WTC11 (cell line): ENCODE data around the gene FOCAD. TPM values are rescaled to one million over a fixed set of nuclear protein-coding genes. Genes with fewer than 3 reads are reported as not detected.

Experiments
- ATAC-seq: fragments of 200-7000 bp; cut with Tn5 transposase; 2 replicates; pipeline ENCODE4 v1.10.0; 2021; ENCODE audit warnings: mild to moderate bottlenecking, moderate library complexity
- CTCF ChIA-PET: fragments of 300-600 bp; sonication (Branson Sonifier 250); formaldehyde crosslinking; loops from one replicate; lab custom pipeline; 2021; ENCODE audit warnings: antibody characterized with exemption; lab: Charles Lee
- POLR2A ChIA-PET: fragments of 350-600 bp; sonication (Branson Sonifier 250); formaldehyde crosslinking; loops from one replicate; lab custom pipeline; 2021; ENCODE audit warnings: antibody characterized with exemption; lab: Charles Lee
- DNase-seq: peaks from one replicate; pipeline ENCODE4 v3.0.0; 2021; ENCODE audit warnings: low spot score
- H3K27ac Mint-ChIP-seq: 2 replicates; pipeline ENCODE4 v1.8.0; 2021; ENCODE audit warnings: mixed read lengths
- H3K27me3 Mint-ChIP-seq: 2 replicates; pipeline ENCODE4 v1.8.0; 2021; ENCODE audit warnings: low read depth, mild to moderate bottlenecking, moderate library complexity, mixed read lengths
- H3K36me3 Mint-ChIP-seq: 2 replicates; pipeline ENCODE4 v1.8.0; 2021; ENCODE audit warnings: mixed read lengths
- H3K4me1 Mint-ChIP-seq: 2 replicates; pipeline ENCODE4 v1.8.0; 2022; ENCODE audit warnings: mixed read lengths
- H3K4me3 Mint-ChIP-seq: 2 replicates; pipeline ENCODE4 v1.8.0; 2021; ENCODE audit warnings: mild to moderate bottlenecking, moderate library complexity, mixed read lengths
- H3K9me3 Mint-ChIP-seq: 2 replicates; pipeline ENCODE4 v1.8.0; 2021; ENCODE audit warnings: mixed read lengths
- ATF1 ChIP-seq: sonication (generic); formaldehyde crosslinking; IDR thresholded peaks from 2 replicates; pipeline ENCODE4 v1.8.1; 2023; ENCODE audit warnings: mild to moderate bottlenecking, moderate library complexity, missing genetic modification reagents
- CBFB ChIP-seq: sonication (generic); formaldehyde crosslinking; IDR thresholded peaks from 2 replicates; pipeline ENCODE4 v1.8.1; 2022; ENCODE audit warnings: mild to moderate bottlenecking, low read depth, missing genetic modification reagents
- CREB1 ChIP-seq: sonication (generic); formaldehyde crosslinking; IDR thresholded peaks from 2 replicates; pipeline ENCODE4 v1.8.0; 2023; ENCODE audit warnings: mild to moderate bottlenecking, missing genetic modification reagents
- CTCF ChIP-seq: fragments of 200-600 bp; IDR thresholded peaks from 2 replicates; pipeline ENCODE4 v1.8.0; 2022; ENCODE audit warnings: antibody characterized with exemption
- EMX1 ChIP-seq: fragments of 250-450 bp; sonication (Bioruptor Pico); IDR thresholded peaks from 2 replicates; pipeline ENCODE4 v1.8.0; 2021; ENCODE audit warnings: mild to moderate bottlenecking
- GTF2I ChIP-seq: fragments of 250-450 bp; sonication (Bioruptor Pico); conservative IDR thresholded peaks from 2 replicates; pipeline ENCODE4 v1.4.0; 2021; ENCODE audit warnings: mild to moderate bottlenecking
- IRF1 ChIP-seq: sonication (generic); formaldehyde crosslinking; IDR thresholded peaks from 2 replicates; pipeline ENCODE4 v1.8.0; 2023; ENCODE audit warnings: missing genetic modification reagents
- JAZF1 ChIP-seq: fragments of 250-450 bp; sonication (Bioruptor Pico); IDR thresholded peaks from 2 replicates; pipeline ENCODE4 v1.9.0; 2021; ENCODE audit warnings: moderate library complexity, mild to moderate bottlenecking, inconsistent platforms
- JUN ChIP-seq: sonication (generic); formaldehyde crosslinking; IDR thresholded peaks from 2 replicates; pipeline ENCODE4 v1.8.0; 2023; ENCODE audit warnings: mild to moderate bottlenecking, missing genetic modification reagents
- KAT7 ChIP-seq: sonication (generic); formaldehyde crosslinking; IDR thresholded peaks from 2 replicates; pipeline ENCODE4 v1.8.1; 2023; ENCODE audit warnings: missing genetic modification reagents, mild to moderate bottlenecking, borderline replicate concordance
- NFE2L1 ChIP-seq: sonication (generic); formaldehyde crosslinking; IDR thresholded peaks from 2 replicates; pipeline ENCODE4 v1.8.1; 2023; ENCODE audit warnings: missing genetic modification reagents
- NR2C2 ChIP-seq: sonication (generic); formaldehyde crosslinking; IDR thresholded peaks from 2 replicates; pipeline ENCODE4 v1.8.0; 2022; ENCODE audit warnings: mild to moderate bottlenecking, missing genetic modification reagents
- OVOL2 ChIP-seq: fragments of 250-450 bp; sonication (Bioruptor Pico); IDR thresholded peaks from 2 replicates; pipeline ENCODE4 v1.9.0; 2021; ENCODE audit warnings: mild to moderate bottlenecking, borderline replicate concordance
- RORB ChIP-seq: fragments of 250-450 bp; sonication (Bioruptor Pico); IDR thresholded peaks from 2 replicates; pipeline ENCODE4 v1.9.0; 2021; ENCODE audit warnings: mild to moderate bottlenecking
- SMAD3 ChIP-seq: sonication (generic); formaldehyde crosslinking; IDR thresholded peaks from 2 replicates; pipeline ENCODE4 v1.8.0; 2022; ENCODE audit warnings: missing genetic modification reagents, mild to moderate bottlenecking, borderline replicate concordance
- SOX15 ChIP-seq: fragments of 250-450 bp; sonication (Bioruptor Pico); IDR thresholded peaks from 2 replicates; pipeline ENCODE4 v1.9.0; 2021; ENCODE audit warnings: mild to moderate bottlenecking
- SP1 ChIP-seq: sonication (generic); formaldehyde crosslinking; conservative IDR thresholded peaks from 2 replicates; pipeline ENCODE4 v1.8.1; 2022; ENCODE audit warnings: missing genetic modification reagents
- TCF7 ChIP-seq: sonication (generic); formaldehyde crosslinking; IDR thresholded peaks from 2 replicates; pipeline ENCODE4 v1.8.0; 2022; ENCODE audit warnings: mild to moderate bottlenecking, low read depth, missing genetic modification reagents, moderate library complexity
- TEAD4 ChIP-seq: sonication (generic); formaldehyde crosslinking; IDR thresholded peaks from 2 replicates; pipeline ENCODE4 v1.8.0; 2022; ENCODE audit warnings: mild to moderate bottlenecking, missing genetic modification reagents
- ZNF121 ChIP-seq: sonication (generic); formaldehyde crosslinking; IDR thresholded peaks from 2 replicates; pipeline ENCODE4 v1.8.0; 2023; ENCODE audit warnings: missing genetic modification reagents
- ZNF219 ChIP-seq: sonication (generic); formaldehyde crosslinking; IDR thresholded peaks from 2 replicates; pipeline ENCODE4 v1.8.0; 2023; ENCODE audit warnings: missing genetic modification reagents, mild to moderate bottlenecking, borderline replicate concordance
- ZNF396 ChIP-seq: fragments of 250-450 bp; sonication (Bioruptor Pico); IDR thresholded peaks from 2 replicates; pipeline ENCODE4 v1.8.0; 2021; ENCODE audit warnings: mild to moderate bottlenecking, moderate library complexity, borderline replicate concordance
- total RNA-seq: library from RNA; stranded (reverse); gene quantifications from 3 replicates; pipeline ENCODE4 v1.2.3, GENCODE V29; 2021
- TF ChIP-seq, protein P1 (sequence below): sonication (generic); formaldehyde crosslinking; IDR thresholded peaks from 2 replicates; pipeline ENCODE4 v1.8.1; 2023; ENCODE audit warnings: mild to moderate bottlenecking, moderate library complexity, missing genetic modification reagents
- TF ChIP-seq, protein P2 (sequence below): sonication (generic); formaldehyde crosslinking; IDR thresholded peaks from 2 replicates; pipeline ENCODE4 v1.8.1; 2022; ENCODE audit warnings: low read depth, mild to moderate bottlenecking, moderate library complexity, missing genetic modification reagents, borderline replicate concordance
- TF ChIP-seq, protein P3 (sequence below): sonication (generic); formaldehyde crosslinking; IDR thresholded peaks from 2 replicates; pipeline ENCODE4 v1.8.0; 2022; ENCODE audit warnings: mild to moderate bottlenecking, missing genetic modification reagents
- TF ChIP-seq, protein P4 (sequence below): sonication (generic); formaldehyde crosslinking; conservative IDR thresholded peaks from 2 replicates; pipeline ENCODE4 v1.8.1; 2022; ENCODE audit warnings: mild to moderate bottlenecking, missing genetic modification reagents

Gene FOCAD
- total RNA-seq, 1 experiment from 2014 or later: 34.3 TPM

- TF ChIP-seq, protein P1, sequence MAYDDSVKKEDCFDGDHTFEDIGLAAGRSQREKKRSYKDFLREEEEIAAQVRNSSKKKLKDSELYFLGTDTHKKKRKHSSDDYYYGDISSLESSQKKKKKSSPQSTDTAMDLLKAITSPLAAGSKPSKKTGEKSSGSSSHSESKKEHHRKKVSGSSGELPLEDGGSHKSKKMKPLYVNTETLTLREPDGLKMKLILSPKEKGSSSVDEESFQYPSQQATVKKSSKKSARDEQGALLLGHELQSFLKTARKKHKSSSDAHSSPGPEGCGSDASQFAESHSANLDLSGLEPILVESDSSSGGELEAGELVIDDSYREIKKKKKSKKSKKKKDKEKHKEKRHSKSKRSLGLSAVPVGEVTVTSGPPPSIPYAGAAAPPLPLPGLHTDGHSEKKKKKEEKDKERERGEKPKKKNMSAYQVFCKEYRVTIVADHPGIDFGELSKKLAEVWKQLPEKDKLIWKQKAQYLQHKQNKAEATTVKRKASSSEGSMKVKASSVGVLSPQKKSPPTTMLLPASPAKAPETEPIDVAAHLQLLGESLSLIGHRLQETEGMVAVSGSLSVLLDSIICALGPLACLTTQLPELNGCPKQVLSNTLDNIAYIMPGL (CRISPR knock-in tag): no peak
- no peak for TF ChIP-seq NFE2L1
- no peak for TF ChIP-seq SOX15
Measured at GRCh38 chr9:20815923-20816703, 132.1 kb downstream of the FOCAD start (continued).

GRCh38 chr9:20823051-20823450 is 139.0 kb downstream of the FOCAD start:
- H3K4me3 Mint-ChIP-seq: no peak overlapping the region
- POLR2A ChIA-PET: no interaction called here
- no peak for DNase-seq
- no peaks in the 10 kb centered on the region for H3K27me3 Mint-ChIP-seq
- H3K9me3 Mint-ChIP-seq: no peaks in the 10 kb centered on the region
- H3K36me3 Mint-ChIP-seq: no peaks in the 10 kb centered on the region
- TF ChIP-seq, protein P2, sequence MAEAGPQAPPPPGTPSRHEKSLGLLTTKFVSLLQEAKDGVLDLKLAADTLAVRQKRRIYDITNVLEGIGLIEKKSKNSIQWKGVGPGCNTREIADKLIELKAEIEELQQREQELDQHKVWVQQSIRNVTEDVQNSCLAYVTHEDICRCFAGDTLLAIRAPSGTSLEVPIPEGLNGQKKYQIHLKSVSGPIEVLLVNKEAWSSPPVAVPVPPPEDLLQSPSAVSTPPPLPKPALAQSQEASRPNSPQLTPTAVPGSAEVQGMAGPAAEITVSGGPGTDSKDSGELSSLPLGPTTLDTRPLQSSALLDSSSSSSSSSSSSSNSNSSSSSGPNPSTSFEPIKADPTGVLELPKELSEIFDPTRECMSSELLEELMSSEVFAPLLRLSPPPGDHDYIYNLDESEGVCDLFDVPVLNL (CRISPR knock-in tag): no peak
- TF ChIP-seq ZNF121 (CRISPR knock-in tag): no peak
- TF ChIP-seq TCF7: no peak
- no peak for TF ChIP-seq ZNF396 (CRISPR knock-in tag)
- TF ChIP-seq, protein P1 (CRISPR knock-in tag): no peak
- no peak for TF ChIP-seq RORB (CRISPR knock-in tag)
- TF ChIP-seq GTF2I (CRISPR knock-in tag): no peak
- no peak for TF ChIP-seq TEAD4 (CRISPR knock-in tag)
- TF ChIP-seq NR2C2 (CRISPR knock-in tag): no peak
- no peak for TF ChIP-seq IRF1
- no peak for TF ChIP-seq KAT7 (CRISPR knock-in tag)
- TF ChIP-seq EMX1: no peak
- no peak for TF ChIP-seq SP1 (CRISPR knock-in tag)
- no peak for TF ChIP-seq SMAD3 (CRISPR knock-in tag)
- CTCF ChIA-PET: no interaction called here
- ATAC-seq: no peak
- H3K4me1 Mint-ChIP-seq: peaks cover 10% of the 10 kb centered on the region
- H3K27ac Mint-ChIP-seq: no peak overlapping the region

DNA sequence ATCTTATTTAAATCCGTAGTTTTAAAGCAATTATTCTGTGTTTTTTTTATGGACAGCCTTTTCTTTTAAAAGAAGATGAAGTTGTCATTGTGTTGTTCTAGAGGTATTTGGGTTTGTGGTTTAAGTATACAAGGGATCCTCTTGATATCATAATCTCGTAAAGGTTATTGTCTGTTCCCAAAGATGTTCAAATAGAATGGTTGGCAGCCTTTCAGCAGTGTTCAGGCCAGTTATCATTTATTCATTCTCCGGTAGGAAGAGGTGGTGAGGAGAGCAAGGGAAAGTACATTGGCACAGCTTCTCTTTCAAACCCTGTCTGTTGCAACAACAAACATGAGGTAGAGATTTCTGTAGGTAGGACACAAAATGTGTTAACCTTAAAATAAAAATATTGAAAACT is 147.0 kb downstream of the FOCAD start:
- Mint-ChIP-seq H3K9me3 (no peaks in the 10 kb centered on the region), H3K27ac (no peak overlapping the region), H3K4me3 (no peak overlapping the region), H3K36me3 (no peaks in the 10 kb centered on the region), H3K4me1 (peaks cover 7% of the 10 kb centered on the region), H3K27me3 (no peaks in the 10 kb centered on the region)
- DNase-seq: no peak
- CTCF ChIA-PET: no interaction called here
- POLR2A ChIA-PET: no interaction called here
- no peak for ATAC-seq
- no peak for TF ChIP-seq ZNF219 (CRISPR knock-in tag)
- no peak for TF ChIP-seq JAZF1 (CRISPR knock-in tag)
- TF ChIP-seq, protein P3, sequence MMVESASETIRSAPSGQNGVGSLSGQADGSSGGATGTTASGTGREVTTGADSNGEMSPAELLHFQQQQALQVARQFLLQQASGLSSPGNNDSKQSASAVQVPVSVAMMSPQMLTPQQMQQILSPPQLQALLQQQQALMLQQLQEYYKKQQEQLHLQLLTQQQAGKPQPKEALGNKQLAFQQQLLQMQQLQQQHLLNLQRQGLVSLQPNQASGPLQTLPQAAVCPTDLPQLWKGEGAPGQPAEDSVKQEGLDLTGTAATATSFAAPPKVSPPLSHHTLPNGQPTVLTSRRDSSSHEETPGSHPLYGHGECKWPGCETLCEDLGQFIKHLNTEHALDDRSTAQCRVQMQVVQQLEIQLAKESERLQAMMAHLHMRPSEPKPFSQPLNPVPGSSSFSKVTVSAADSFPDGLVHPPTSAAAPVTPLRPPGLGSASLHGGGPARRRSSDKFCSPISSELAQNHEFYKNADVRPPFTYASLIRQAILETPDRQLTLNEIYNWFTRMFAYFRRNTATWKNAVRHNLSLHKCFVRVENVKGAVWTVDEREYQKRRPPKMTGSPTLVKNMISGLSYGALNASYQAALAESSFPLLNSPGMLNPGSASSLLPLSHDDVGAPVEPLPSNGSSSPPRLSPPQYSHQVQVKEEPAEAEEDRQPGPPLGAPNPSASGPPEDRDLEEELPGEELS: no peak
- TF ChIP-seq, protein P4, sequence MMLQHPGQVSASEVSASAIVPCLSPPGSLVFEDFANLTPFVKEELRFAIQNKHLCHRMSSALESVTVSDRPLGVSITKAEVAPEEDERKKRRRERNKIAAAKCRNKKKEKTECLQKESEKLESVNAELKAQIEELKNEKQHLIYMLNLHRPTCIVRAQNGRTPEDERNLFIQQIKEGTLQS (CRISPR knock-in tag): no peak
- no peak for TF ChIP-seq NFE2L1
- TF ChIP-seq CTCF: no peak
- TF ChIP-seq GTF2I (CRISPR knock-in tag): no peak
- no peak for TF ChIP-seq JUN (CRISPR knock-in tag)
- no peak for TF ChIP-seq CREB1 (CRISPR knock-in tag)
- no peak for TF ChIP-seq SP1 (CRISPR knock-in tag)
- TF ChIP-seq CBFB (CRISPR knock-in tag): no peak
- no peak for TF ChIP-seq ATF1 (CRISPR knock-in tag)
- no peak for TF ChIP-seq OVOL2 (CRISPR knock-in tag)
